H1 (cell line): ENCODE measurements around the gene KIF13A. TPM values are rescaled to one million over a fixed set of nuclear protein-coding genes. Genes with fewer than 3 reads are reported as not detected.

ENCODE experiments used
- CTCF ChIA-PET: fragments of 300-600 bp; sonication (Branson Sonifier 250); formaldehyde crosslinking; loops from one replicate; lab custom pipeline; 2021; ENCODE audit not compliant: partially characterized antibody; lab: Charles Lee
- POLR2A ChIA-PET: fragments of 300-600 bp; sonication (Branson Sonifier 250); formaldehyde crosslinking; loops from one replicate; lab custom pipeline; 2021; ENCODE audit warnings: inconsistent platforms; ENCODE audit not compliant: partially characterized antibody; lab: Charles Lee
- DNase-seq, 2 experiments: peaks; one replicate each; pipeline versions ENCODE4 v3.0.0 to v3.0.0-alpha.2; 2010 to 2022; ENCODE audit warnings: low spot score in 2 of 2, low read depth in 1 of 2, mixed read lengths in 1 of 2
- FAIRE-seq: peaks from 2 replicates; lab custom pipeline; 2011; peaks lifted over from hg19 to GRCh38; lab: Jason Lieb, UNC
- H2AFZ ChIP-seq: 2 replicates; pipeline ENCODE4 v1.8.1; 2012; ENCODE audit warnings: low read length, inconsistent platforms
- H2AK5ac ChIP-seq: 2 replicates; pipeline ENCODE4 v1.6.1; 2013; ENCODE audit warnings: low read depth, low read length
- H2BK120ac ChIP-seq: replicated peaks from 2 replicates; pipeline ENCODE3; 2013; ENCODE audit warnings: low read depth, low read length, inconsistent platforms
- H2BK12ac ChIP-seq: 2 replicates; pipeline ENCODE4 v1.6.1; 2013; ENCODE audit warnings: low read depth, low read length
- H2BK15ac ChIP-seq: 2 replicates; pipeline ENCODE4 v1.6.1; 2013; ENCODE audit warnings: low read length
- H2BK20ac ChIP-seq: 2 replicates; pipeline ENCODE4 v1.6.1; 2013; ENCODE audit warnings: low read length
- H2BK5ac ChIP-seq: 2 replicates; pipeline ENCODE4 v1.6.1; 2013; ENCODE audit warnings: low read depth, low read length
- H3K14ac ChIP-seq: 2 replicates; pipeline ENCODE4 v1.6.1; 2013; ENCODE audit warnings: inconsistent platforms; ENCODE audit not compliant: insufficient read length
- H3K18ac ChIP-seq: 2 replicates; pipeline ENCODE4 v1.6.1; 2013; ENCODE audit warnings: low read length; ENCODE audit errors: extremely low read depth
- H3K23ac ChIP-seq: 2 replicates; pipeline ENCODE4 v1.6.1; 2013; ENCODE audit warnings: inconsistent platforms; ENCODE audit not compliant: insufficient read length
- H3K23me2 ChIP-seq: 2 replicates; pipeline ENCODE4 v1.6.1; 2013; ENCODE audit warnings: low read depth, low read length
- H3K27ac ChIP-seq: 2 replicates; pipeline ENCODE4 v1.6.1; 2011; ENCODE audit warnings: low read depth, low read length, inconsistent platforms
- H3K27me3 ChIP-seq, 4 experiments: replicated peaks in 1 of 4; 1 replicate in 1 of 4; 2 replicates in 3 of 4; pipeline versions ENCODE4 v1.6.1 to v1.8.1; 2011 to 2013; ENCODE audit warnings: low read length in 3 of 4, mild to moderate bottlenecking in 3 of 4, inconsistent platforms in 2 of 4, mixed read lengths in 2 of 4, moderate library complexity in 1 of 4; ENCODE audit not compliant: control insufficient read depth in 3 of 4, insufficient read depth in 3 of 4; ENCODE audit errors: extremely low read depth in 1 of 4
- H3K36me3 ChIP-seq, 4 experiments: 2 replicates each; pipeline versions ENCODE4 v1.6.1 to v1.8.1; 2011 to 2013; ENCODE audit warnings: mild to moderate bottlenecking in 4 of 4, low read length in 3 of 4, moderate library complexity in 2 of 4, control low read depth in 1 of 4, inconsistent platforms in 1 of 4; ENCODE audit not compliant: insufficient read depth in 4 of 4, control insufficient read depth in 2 of 4
- H3K4ac ChIP-seq: replicated peaks from 2 replicates; pipeline ENCODE3; 2013; ENCODE audit warnings: low read length, low read depth, mixed read lengths, inconsistent platforms; ENCODE audit not compliant: insufficient read length
- H3K4me1 ChIP-seq, 4 experiments: replicated peaks in 1 of 4; 1 replicate in 1 of 4; 2 replicates in 3 of 4; pipeline versions ENCODE4 v1.6.1 to v1.8.1; 2011 to 2013; ENCODE audit warnings: low read length in 3 of 4, inconsistent platforms in 2 of 4, mixed read lengths in 1 of 4; ENCODE audit not compliant: insufficient read depth in 4 of 4, control insufficient read depth in 3 of 4
- H3K4me2 ChIP-seq, 2 experiments: 2 replicates each; pipeline versions ENCODE4 v1.6.1 to v1.8.1; 2011 to 2013; ENCODE audit warnings: low read depth in 2 of 2, low read length in 2 of 2, control low read depth in 1 of 2, inconsistent platforms in 1 of 2, mild to moderate bottlenecking in 1 of 2; ENCODE audit not compliant: insufficient read depth in 1 of 2
- H3K4me3 ChIP-seq, 4 experiments: fragments of 200-600, 300-600 bp in 1 of 4; sonication (generic), shearing (Covaris generic), sonication (Bioruptor Twin) in 1 of 4; 2 replicates each; pipeline versions ENCODE4 v1.5.1 to v1.8.1; 2011 to 2016; ENCODE audit warnings: low read length in 4 of 4, low read depth in 3 of 4, control low read depth in 2 of 4, inconsistent platforms in 2 of 4, mild to moderate bottlenecking in 2 of 4, mixed read lengths in 1 of 4, moderate library complexity in 1 of 4; ENCODE audit not compliant: insufficient read depth in 2 of 4; ENCODE audit errors: extremely low read depth in 1 of 4
- H3K56ac ChIP-seq: replicated peaks from 2 replicates; pipeline ENCODE3; 2013; ENCODE audit warnings: low read depth, mild to moderate bottlenecking, mixed read lengths, low read length, inconsistent platforms; ENCODE audit not compliant: insufficient read length
- H3K79me1 ChIP-seq: 2 replicates; pipeline ENCODE4 v1.6.1; 2013; ENCODE audit warnings: low read depth, low read length, control low read depth
- H3K79me2 ChIP-seq, 2 experiments: 2 replicates each; pipeline versions ENCODE4 v1.6.1 to v1.8.1; 2012 to 2013; ENCODE audit warnings: low read length in 2 of 2, mild to moderate bottlenecking in 2 of 2, inconsistent platforms in 1 of 2; ENCODE audit not compliant: insufficient read depth in 2 of 2, control insufficient read depth in 1 of 2
- H3K9ac ChIP-seq, 4 experiments: replicated peaks in 1 of 4; 1 replicate in 1 of 4; 2 replicates in 3 of 4; pipeline versions ENCODE4 v1.6.1 to v1.8.1; 2011 to 2013; ENCODE audit warnings: low read depth in 3 of 4, low read length in 3 of 4, control low read depth in 2 of 4, mild to moderate bottlenecking in 2 of 4, moderate library complexity in 2 of 4, inconsistent platforms in 1 of 4; ENCODE audit errors: extremely low read depth in 1 of 4
- H3K9me3 ChIP-seq, 2 experiments: 2 replicates each; pipeline versions ENCODE4 v1.6.1 to v1.8.1; 2012 to 2013; ENCODE audit warnings: mild to moderate bottlenecking in 2 of 2, moderate library complexity in 2 of 2, control low read depth in 1 of 2, inconsistent platforms in 1 of 2, low read depth in 1 of 2, low read length in 1 of 2, mixed read lengths in 1 of 2; ENCODE audit not compliant: insufficient read depth in 2 of 2
- H4K20me1 ChIP-seq, 2 experiments: replicated peaks in 1 of 2; 2 replicates each; pipeline versions ENCODE3 to v1.8.1; 2011 to 2013; ENCODE audit warnings: inconsistent platforms in 2 of 2, low read length in 2 of 2, mild to moderate bottlenecking in 1 of 2; ENCODE audit not compliant: insufficient read depth in 2 of 2, control insufficient read depth in 1 of 2
- H4K5ac ChIP-seq: 2 replicates; pipeline ENCODE4 v1.6.1; 2013; ENCODE audit warnings: low read length, low read depth, mixed read lengths, inconsistent platforms; ENCODE audit not compliant: insufficient read length
- H4K8ac ChIP-seq: 2 replicates; pipeline ENCODE4 v1.8.0; 2013; ENCODE audit warnings: mild to moderate bottlenecking, moderate library complexity, low read length, inconsistent platforms; ENCODE audit not compliant: insufficient read depth; ENCODE audit errors: extremely low read depth
- H4K91ac ChIP-seq: replicated peaks from 2 replicates; pipeline ENCODE3; 2013; ENCODE audit warnings: low read length, mixed read lengths, inconsistent platforms; ENCODE audit not compliant: insufficient read length
- CBX8 ChIP-seq: fragments of 300-800, 300-1000 bp; sonication (generic); IDR thresholded peaks from 2 replicates; pipeline ENCODE4 v1.7.1; 2016; ENCODE audit warnings: low read depth, low read length, borderline replicate concordance
- CEBPB ChIP-seq: IDR thresholded peaks from 2 replicates; pipeline ENCODE4 v1.6.1; 2012; ENCODE audit warnings: low read depth, low read length
- FOSL1 ChIP-seq: IDR thresholded peaks from 2 replicates; pipeline ENCODE4 v1.6.1; 2011; ENCODE audit warnings: mild to moderate bottlenecking, low read depth, low read length, moderate library complexity; ENCODE audit not compliant: insufficient read depth
- HDAC6 ChIP-seq: IDR thresholded peaks from one replicate; pipeline ENCODE4 v1.7.1; 2012; ENCODE audit warnings: low read depth, mild to moderate bottlenecking, inconsistent platforms, low read length, moderate library complexity
- JUND ChIP-seq: IDR thresholded peaks from 2 replicates; pipeline ENCODE4 v1.6.1; 2011; ENCODE audit warnings: mild to moderate bottlenecking, improper control_type of control experiment, low read length
- PHF8 ChIP-seq: fragments of 200-600 bp; sonication (generic); conservative IDR thresholded peaks from 2 replicates; pipeline ENCODE4 v1.7.1; 2012; ENCODE audit warnings: low read depth, mild to moderate bottlenecking, inconsistent platforms, low read length, moderate library complexity
- POLR2AphosphoS5 ChIP-seq: IDR thresholded peaks from 2 replicates; pipeline ENCODE4 v1.6.1; 2011; ENCODE audit warnings: low read depth, low read length
- RBBP5 ChIP-seq: IDR thresholded peaks from 2 replicates; pipeline ENCODE4 v1.7.1; 2012; ENCODE audit warnings: low read depth, mild to moderate bottlenecking, inconsistent platforms, low read length, moderate library complexity, borderline replicate concordance
- SIRT6 ChIP-seq: IDR thresholded peaks from one replicate; pipeline ENCODE4 v1.7.1; 2012; ENCODE audit warnings: low read length, inconsistent platforms
- TEAD4 ChIP-seq: IDR thresholded peaks from 2 replicates; pipeline ENCODE4 v1.6.1; 2012; ENCODE audit warnings: low read depth, low read length, inconsistent platforms, mixed read lengths
- WGBS, 2 experiments: shearing (Covaris generic) in 1 of 2; methylation state at CpG; one replicate each; pipeline versions ENCODE4 v1.1.6 to v1.1.7; 2013 to 2015; ENCODE audit warnings: low lambda C conversion rate in 2 of 2, mixed read lengths in 2 of 2, inconsistent platforms in 1 of 2, low coverage in 1 of 2, missing lambda C conversion rate in 1 of 2; ENCODE audit not compliant: insufficient replicate concordance in 2 of 2, insufficient coverage in 1 of 2, insufficient read length in 1 of 2; ENCODE audit errors: extremely low coverage in 1 of 2, missing lambda C conversion rate in 1 of 2; 5-methylcytosine and 5-hydroxymethylcytosine counted together
- polyA plus RNA-seq, 7 experiments: library from polyadenylated mRNA; depleted of rRNA in 3 of 7; stranded (reverse) in 5 of 7; unstranded in 2 of 7; fragments of >200 nt in 5 of 7; fragments of 200-250 nt in 2 of 7; gene quantifications; 1 replicate in 5 of 7; 2 replicates in 1 of 7; 4 replicates in 1 of 7; pipeline versions ENCODE4 v1.2.1 to v1.2.3, GENCODE V29; 2011 to 2013; ENCODE audit warnings: missing spikeins in 2 of 7, mixed read lengths in 2 of 7
- total RNA-seq: library from RNA; stranded (reverse); fragmentation: NEBNext Ultra II Directional; extraction: Animal tissue kit (Norgen Biotek cat#: 25700); gene quantifications from 2 replicates; pipeline ENCODE4 v1.2.1, GENCODE V29; 2021
- TF ChIP-seq, protein P1 (sequence below), 3 experiments: IDR thresholded peaks; 1 replicate in 2 of 3; 2 replicates in 1 of 3; pipeline versions ENCODE4 v1.5.1 to v1.6.1; 2011; ENCODE audit warnings: low read length in 3 of 3, mild to moderate bottlenecking in 3 of 3, inconsistent platforms in 2 of 3, low read depth in 1 of 3, moderate library complexity in 1 of 3; ENCODE audit not compliant: insufficient read depth in 1 of 3; ENCODE audit errors: control extremely low read depth in 1 of 3

KIF13A gene
- total and polyA plus RNA-seq, 2 of the 8 experiments (the other 6 are each of a cell fraction or from before 2014, with no cell fraction given) = 14.7 to 40.8 TPM

- DNase-seq (peak in 1 of 2 experiments; percentile 29), FAIRE-seq (no peak)
- Histone ChIP-seq H3K4ac (no peak overlapping the region), H2BK5ac (0 out of 2 replicates have a peak overlapping the region, but pooled peaks have one; percentile 56), H4K8ac (no peak overlapping the region), H2BK15ac (peak overlapping the region; percentile 0; the same call in 1 of the 2 replicates), H3K79me2 (peaks cover 0 to 35% of the 10 kb centered on the region in 2 experiments; a peak in 3 of 4 replicates), H2AK5ac (no peak overlapping the region), H3K9ac (peak overlapping the region in 2 of 4 experiments; percentile 4 to 56; a peak in 1 of 7 replicates), H3K36me3 (no peaks in the 10 kb centered on the region; a peak in 1 of 8 replicates), H3K23me2 (peaks cover 11% of the 10 kb centered on the region), H3K4me1 (peaks cover 3 to 18% (median 8%) of the 10 kb centered on the region in 4 experiments), H2AFZ (peak overlapping the region; percentile 83; the same call in 1 of the 2 replicates), H3K4me2 (peak overlapping the region; percentile 98 to 99), H3K18ac (0 out of 2 replicates have a peak overlapping the region, but pooled peaks have one; percentile 24), H3K14ac (no peak overlapping the region), H3K79me1 (0 out of 2 replicates have a peak, but pooled peaks cover 3% of the 10 kb centered on the region), H3K4me3 (peak overlapping the region; percentile 63 to 90 (median 76)), H2BK120ac (no peak overlapping the region), H3K9me3 (no peaks in the 10 kb centered on the region), H4K5ac (no peak overlapping the region), H4K20me1 (peaks cover 4 to 7% of the 10 kb centered on the region in 2 experiments), H3K27me3 (peaks cover 0 to 4% (median 0%) of the 10 kb centered on the region in 4 experiments; a peak in 2 of 7 replicates), H4K91ac (no peak overlapping the region), H2BK20ac (no peak overlapping the region), H3K27ac (no peak overlapping the region), H2BK12ac (peak overlapping the region; percentile 99), H3K23ac (no peak overlapping the region), H3K56ac (no peak overlapping the region)
- 75% methylated on average over 20 of the region's 20 CpGs; no CpG with 5 or more reads in 1 of the 2 experiments for WGBS, 2 experiments
- ChIA-PET POLR2A (interaction anchor here (1.2 kb wide), 1 partner anchor 20 kb away, joined by 3 read pairs; no protein-coding TSS in a partner anchor), CTCF (no interaction called here)
- TF ChIP-seq, protein P1, sequence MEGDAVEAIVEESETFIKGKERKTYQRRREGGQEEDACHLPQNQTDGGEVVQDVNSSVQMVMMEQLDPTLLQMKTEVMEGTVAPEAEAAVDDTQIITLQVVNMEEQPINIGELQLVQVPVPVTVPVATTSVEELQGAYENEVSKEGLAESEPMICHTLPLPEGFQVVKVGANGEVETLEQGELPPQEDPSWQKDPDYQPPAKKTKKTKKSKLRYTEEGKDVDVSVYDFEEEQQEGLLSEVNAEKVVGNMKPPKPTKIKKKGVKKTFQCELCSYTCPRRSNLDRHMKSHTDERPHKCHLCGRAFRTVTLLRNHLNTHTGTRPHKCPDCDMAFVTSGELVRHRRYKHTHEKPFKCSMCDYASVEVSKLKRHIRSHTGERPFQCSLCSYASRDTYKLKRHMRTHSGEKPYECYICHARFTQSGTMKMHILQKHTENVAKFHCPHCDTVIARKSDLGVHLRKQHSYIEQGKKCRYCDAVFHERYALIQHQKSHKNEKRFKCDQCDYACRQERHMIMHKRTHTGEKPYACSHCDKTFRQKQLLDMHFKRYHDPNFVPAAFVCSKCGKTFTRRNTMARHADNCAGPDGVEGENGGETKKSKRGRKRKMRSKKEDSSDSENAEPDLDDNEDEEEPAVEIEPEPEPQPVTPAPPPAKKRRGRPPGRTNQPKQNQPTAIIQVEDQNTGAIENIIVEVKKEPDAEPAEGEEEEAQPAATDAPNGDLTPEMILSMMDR (IDR thresholded peaks at IDR 0.05; ENCODE audit: control extremely low read depth in 1 of 3, insufficient read depth in 1 of 3, low read depth in 1 of 3, low read length in 3 of 3) = no peak
- TF ChIP-seq FOSL1 (no peak), RBBP5 (no peak), JUND (no peak), HDAC6 (no peak), PHF8 (no peak), CBX8 (no peak), SIRT6 (no peak), POLR2AphosphoS5 (no peak), TEAD4 (no peak), CEBPB (no peak)
Observed at GRCh38 chr6:17988422-17988944, 1.0 kb upstream of the KIF13A start.
